VCaP (cell line): Measurements from ENCODE around the gene IL31RA.

Experiments used
- H3K27ac ChIP-seq: fragments of 450-650 bp; 2 replicates; pipeline ENCODE4 v1.5.1; 2017
- CTCF ChIP-seq: fragments of 450-650 bp; conservative IDR thresholded peaks from 2 replicates; pipeline ENCODE4 v1.5.1; 2017; ENCODE audit warnings: mild to moderate bottlenecking, moderate library complexity

IL31RA gene

DNA sequence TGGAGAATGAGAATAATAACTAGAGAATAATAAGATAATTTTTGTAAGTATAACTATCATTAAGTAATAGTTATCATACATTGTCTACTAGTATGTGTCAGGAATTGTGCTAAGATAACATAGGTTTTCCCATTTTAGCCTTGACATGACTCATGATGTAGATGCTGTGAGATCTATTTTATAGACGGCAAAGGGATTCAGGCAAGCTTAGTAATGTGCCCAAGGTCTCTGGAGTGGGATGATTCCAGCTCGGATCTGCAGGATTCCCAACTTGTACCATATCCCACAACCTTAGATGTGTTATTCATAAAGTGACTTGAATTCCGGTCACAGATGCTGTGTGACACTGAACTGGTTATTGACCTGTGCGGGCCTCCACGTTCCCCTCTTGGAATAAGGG lies 51.5 kb downstream of the IL31RA start:
- no peak for TF ChIP-seq CTCF
- H3K27ac ChIP-seq: no peak overlapping the region

GRCh38 chr5:55903121-55903701 lies 52.1 kb downstream of the IL31RA start:
- H3K27ac ChIP-seq: no peak overlapping the region
- no peak for TF ChIP-seq CTCF

DNA sequence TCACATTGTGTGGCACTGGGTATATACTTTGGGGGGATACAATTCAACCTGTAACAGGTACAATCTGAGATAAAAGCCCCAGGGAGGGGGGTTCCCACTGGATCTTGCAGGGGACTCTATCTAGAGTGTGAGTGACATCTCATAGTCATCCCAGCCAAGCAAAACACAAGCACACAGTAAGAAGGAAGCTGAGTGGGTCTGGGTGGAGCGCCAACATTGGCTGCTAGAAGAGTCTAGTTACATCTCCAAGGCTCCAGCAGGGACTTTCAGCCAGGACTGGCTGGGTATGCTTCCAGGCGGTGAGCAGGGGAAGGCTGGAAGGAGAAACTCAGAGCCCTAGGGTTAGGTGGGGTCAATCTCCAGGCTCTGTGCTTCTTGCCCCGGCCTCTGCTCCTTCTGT lies 53.0 kb downstream of the IL31RA start:
- no peak overlapping the region for H3K27ac ChIP-seq
- no peak for TF ChIP-seq CTCF

DNA sequence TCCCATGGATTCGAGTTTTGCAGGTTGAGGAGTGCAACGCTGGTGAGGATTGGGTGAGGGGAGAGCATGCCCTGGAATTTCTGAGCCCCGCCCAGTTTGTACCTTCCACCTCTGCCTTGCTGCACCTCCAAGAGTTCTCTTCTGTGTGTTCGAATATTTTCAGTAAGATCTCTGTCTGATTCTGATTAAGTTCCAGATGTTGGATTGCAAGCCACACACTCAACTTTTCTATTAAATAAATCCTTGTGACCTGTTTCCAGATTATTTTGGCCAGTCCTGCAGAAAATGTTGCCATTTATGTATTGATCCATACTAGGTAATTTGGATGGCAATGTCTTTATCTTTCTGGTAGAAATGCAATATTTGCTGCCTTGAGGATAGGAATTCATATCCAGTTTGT lies 54.1 kb downstream of the IL31RA start:
- no peak for TF ChIP-seq CTCF
- no peak overlapping the region for H3K27ac ChIP-seq

DNA sequence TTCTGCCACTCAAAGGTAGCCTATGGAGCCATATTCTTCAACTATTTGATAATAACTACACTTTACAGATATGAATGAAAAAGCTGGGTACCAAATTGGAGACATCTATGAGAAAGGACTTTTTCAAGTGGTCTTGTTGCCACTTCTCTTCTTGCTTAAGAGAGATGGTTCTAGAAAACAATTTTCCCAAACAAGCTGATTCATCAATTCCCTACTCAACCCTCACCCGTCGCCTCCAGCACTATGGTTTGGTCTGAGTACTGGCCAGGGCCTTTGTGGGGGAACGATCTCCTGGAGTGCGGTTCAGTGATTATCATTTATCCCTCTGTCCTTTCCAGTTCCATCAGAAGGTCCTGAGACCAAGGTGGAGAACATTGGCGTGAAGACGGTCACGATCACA lies 56.8 kb downstream of the IL31RA start:
- no peak for TF ChIP-seq CTCF
- no peak overlapping the region for H3K27ac ChIP-seq

- no peak overlapping the region for H3K27ac ChIP-seq
- no peak for TF ChIP-seq CTCF
Measured at GRCh38 chr5:55908804-55909203, 57.6 kb downstream of the IL31RA start.

DNA sequence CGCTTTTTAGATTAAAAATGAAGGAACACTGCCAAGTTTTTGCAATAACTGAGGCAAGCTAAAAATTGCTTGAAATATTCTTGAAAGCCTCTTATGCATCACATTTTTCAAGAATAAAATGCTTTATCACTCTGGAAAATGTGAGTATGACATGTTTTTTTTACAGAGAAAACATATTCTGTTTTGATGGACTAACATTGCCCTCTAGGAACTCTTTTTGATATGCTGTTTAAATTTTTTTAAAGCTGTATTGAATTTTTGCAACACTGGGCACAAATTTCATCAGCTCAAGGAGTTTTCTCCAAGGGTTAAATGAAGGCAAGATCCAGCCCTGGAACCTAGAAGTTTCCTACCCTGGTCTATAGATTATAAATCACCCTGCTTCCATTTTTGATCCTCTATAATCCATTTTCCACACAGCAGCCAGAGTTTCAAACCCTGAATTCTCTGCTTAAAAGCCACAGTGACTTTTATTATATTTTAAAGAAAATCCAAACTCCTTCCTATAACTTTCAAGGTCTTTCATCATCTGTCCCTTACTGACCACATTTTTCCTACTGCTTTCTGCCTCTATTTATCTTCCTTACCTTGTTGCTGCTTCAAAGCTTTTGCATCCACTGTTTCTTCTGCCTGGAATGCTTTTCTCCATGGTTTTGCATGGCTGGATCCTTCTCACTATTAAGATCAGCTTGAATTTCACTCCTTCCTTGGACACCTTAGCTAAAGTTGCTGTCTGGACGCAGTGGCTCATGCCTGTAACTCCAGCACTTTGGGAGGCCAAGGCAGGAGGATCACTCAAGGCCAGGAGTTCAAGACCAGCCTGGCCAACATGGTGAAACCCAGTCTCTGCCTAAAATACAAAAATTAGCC lies 60.9 kb downstream of the IL31RA start:
- no peak overlapping the region for H3K27ac ChIP-seq
- no peak for TF ChIP-seq CTCF
